Cardiac muscle cell (in vitro differentiated cells and primary cell): ENCODE data around the gene TSC22D1. TPM values are rescaled to one million over a fixed set of nuclear protein-coding genes. Genes with fewer than 3 reads are reported as not detected.

Experiments used
- DNase-seq, 2 donors: peaks; one replicate each; pipeline versions ENCODE4 v3.0.0 to v3.0.0-alpha.2; 2010 to 2017; ENCODE audit warnings: low read depth in 1 of 2, low spot score in 1 of 2
- H3K27ac ChIP-seq: fragments of 200-600 bp; sonication (generic); 2 replicates; pipeline ENCODE4 v1.5.1; 2016
- H3K27me3 ChIP-seq: fragments of 200-600 bp; sonication (generic); 2 replicates; pipeline ENCODE4 v1.6.0; 2016; ENCODE audit warnings: control low read depth
- H3K36me3 ChIP-seq: fragments of 200-600 bp; sonication (generic); 2 replicates; pipeline ENCODE4 v1.5.1; 2016; ENCODE audit warnings: control low read depth
- H3K4me1 ChIP-seq: fragments of 200-600 bp; sonication (generic); 2 replicates; pipeline ENCODE4 v1.8.1; 2017; ENCODE audit warnings: low read depth, mild to moderate bottlenecking, mixed run types
- H3K4me3 ChIP-seq: fragments of 200-600 bp; sonication (generic); 2 replicates; pipeline ENCODE4 v1.5.1; 2016; ENCODE audit warnings: mild to moderate bottlenecking
- H3K9me3 ChIP-seq: fragments of 200-600 bp; sonication (generic); 2 replicates; pipeline ENCODE4 v1.5.1; 2017; ENCODE audit warnings: low read depth, mild to moderate bottlenecking, control low read depth
- CTCF ChIP-seq: IDR thresholded peaks from 2 replicates; pipeline ENCODE4 v1.5.1; 2012; ENCODE audit warnings: low read depth, mild to moderate bottlenecking, low read length
- polyA plus RNA-seq: library from polyadenylated mRNA; unstranded; fragments of >200 nt; fragmentation: Nextera tagmentation; extraction: Ambion mirVana; gene quantifications from 2 replicates; pipeline ENCODE4 v1.2.1, GENCODE V29; 2016
- total RNA-seq: library from RNA; depleted of rRNA; stranded (reverse); fragments of >200 nt; gene quantifications from 2 replicates; pipeline ENCODE4 v1.2.3, GENCODE V29; 2016

Gene TSC22D1
- total and polyA plus RNA-seq, 2 experiments from 2014 or later = 226 to 455 TPM

- DNase-seq = no peak
- TF ChIP-seq CTCF = no peak
- H3K27ac ChIP-seq = no peak overlapping the region
- H3K36me3 ChIP-seq = no peaks in the 10 kb centered on the region
- H3K9me3 ChIP-seq = no peaks in the 10 kb centered on the region
- H3K27me3 ChIP-seq = no peaks in the 10 kb centered on the region
- no peak overlapping the region for H3K4me3 ChIP-seq
- peaks cover 10% of the 10 kb centered on the region for H3K4me1 ChIP-seq
Observed at GRCh38 chr13:44504116-44504515, 72.0 kb downstream of the TSC22D1 start.

GRCh38 chr13:44498969-44499368 is 77.2 kb downstream of the TSC22D1 start:
- Histone ChIP-seq H3K4me1 (no peaks in the 10 kb centered on the region), H3K36me3 (no peaks in the 10 kb centered on the region), H3K4me3 (no peak overlapping the region), H3K9me3 (no peaks in the 10 kb centered on the region), H3K27me3 (no peaks in the 10 kb centered on the region), H3K27ac (no peak overlapping the region)
- peak in 1 of 2 donors; percentile 42 for DNase-seq
- TF ChIP-seq CTCF = no peak

- Histone ChIP-seq H3K36me3 (no peaks in the 10 kb centered on the region), H3K9me3 (no peaks in the 10 kb centered on the region), H3K27me3 (no peaks in the 10 kb centered on the region), H3K27ac (no peak overlapping the region), H3K4me1 (no peaks in the 10 kb centered on the region), H3K4me3 (no peak overlapping the region)
- no peak for DNase-seq
- no peak for TF ChIP-seq CTCF
Observed at GRCh38 chr13:44498502-44498901, 77.6 kb downstream of the TSC22D1 start.

GRCh38 chr13:44497801-44498200 is 78.3 kb downstream of the TSC22D1 start:
- Histone ChIP-seq H3K9me3 (no peaks in the 10 kb centered on the region), H3K36me3 (no peaks in the 10 kb centered on the region), H3K27me3 (no peaks in the 10 kb centered on the region), H3K27ac (no peak overlapping the region), H3K4me1 (peaks cover 2% of the 10 kb centered on the region), H3K4me3 (no peak overlapping the region)
- no peak for DNase-seq
- TF ChIP-seq CTCF = no peak

- no peaks in the 10 kb centered on the region for H3K36me3 ChIP-seq
- peaks cover 2% of the 10 kb centered on the region for H3K4me1 ChIP-seq
- DNase-seq = no peak
Observed at GRCh38 chr13:44493213-44493812, 82.8 kb downstream of the TSC22D1 start.

More at GRCh38 chr13:44493213-44493812, 82.8 kb downstream of the TSC22D1 start:
- Histone ChIP-seq H3K4me3 (no peak overlapping the region), H3K27me3 (no peaks in the 10 kb centered on the region), H3K9me3 (no peaks in the 10 kb centered on the region), H3K27ac (peak overlapping the region; percentile 38)
- TF ChIP-seq CTCF = no peak
